ENCODE measurements around the gene NAXE.
"Not testable (repeated sequence)": the region's sequence is repeated elsewhere in the genome, so short reads cannot be mapped to it uniquely, and the experiment has no call there.

The NAXE gene

DNA sequence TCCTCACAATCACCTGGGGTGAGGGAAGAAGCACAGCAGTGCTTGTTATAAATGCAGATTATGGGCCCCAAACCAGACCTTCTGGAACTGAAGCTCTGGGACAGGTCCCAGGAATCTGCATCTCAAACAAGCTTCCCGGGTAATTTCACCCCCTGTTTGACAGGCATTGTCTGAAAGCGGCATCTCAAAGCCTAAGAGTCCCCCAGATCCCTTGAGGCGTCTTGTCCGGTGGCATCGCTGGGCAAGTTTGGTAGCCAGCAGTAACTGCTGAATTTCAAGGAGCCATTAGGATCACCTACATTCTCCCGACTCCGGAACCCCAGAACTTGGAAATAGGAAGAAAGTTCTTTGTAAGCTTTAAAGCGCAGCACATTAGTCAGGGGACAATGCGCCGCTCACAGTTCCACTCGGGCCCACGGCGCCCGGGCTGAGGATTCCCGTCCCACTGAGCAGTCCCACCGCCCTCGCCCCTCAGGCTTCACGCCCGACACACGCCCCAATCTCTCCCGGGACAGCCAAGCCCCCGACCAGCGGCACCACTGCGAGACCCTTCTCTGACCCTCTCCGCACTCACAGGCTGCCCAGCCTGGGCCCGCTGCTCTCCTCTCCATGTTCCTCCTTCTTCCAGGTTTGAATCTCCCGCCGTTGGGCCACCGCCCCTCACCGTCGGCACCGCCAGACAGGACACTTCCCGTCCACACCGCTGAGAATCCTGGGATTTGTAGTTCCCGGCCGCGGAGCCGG, 19.5 kb upstream of the NAXE start, which contains the start of gene IQGAP3:
Gene IQGAP3 (minus strand): TSS at position 647 of the 744 bp plus-strand sequence. CDS start 36 bp downstream, at position 611.
- peak; percentile 78 for DNase-seq

DNA sequence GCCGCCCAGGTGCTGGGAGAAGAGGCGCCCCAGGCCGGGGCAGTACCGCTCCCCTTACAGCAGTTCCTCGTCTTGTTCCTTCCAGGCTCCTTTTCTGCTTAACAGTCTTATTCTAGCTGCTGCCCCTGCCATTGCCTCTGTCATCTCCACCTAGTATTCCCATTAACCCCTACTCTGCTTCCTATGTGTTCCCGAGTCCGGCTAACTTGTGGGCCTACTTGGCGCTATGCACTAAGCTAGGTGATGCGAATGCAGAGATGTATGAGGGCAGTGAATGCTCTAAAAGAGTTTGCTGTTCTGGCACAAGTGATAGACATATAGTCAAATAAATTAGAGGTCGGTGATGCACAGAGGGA, 18.9 kb upstream of the NAXE start:
- DNase-seq: no peak

DNA sequence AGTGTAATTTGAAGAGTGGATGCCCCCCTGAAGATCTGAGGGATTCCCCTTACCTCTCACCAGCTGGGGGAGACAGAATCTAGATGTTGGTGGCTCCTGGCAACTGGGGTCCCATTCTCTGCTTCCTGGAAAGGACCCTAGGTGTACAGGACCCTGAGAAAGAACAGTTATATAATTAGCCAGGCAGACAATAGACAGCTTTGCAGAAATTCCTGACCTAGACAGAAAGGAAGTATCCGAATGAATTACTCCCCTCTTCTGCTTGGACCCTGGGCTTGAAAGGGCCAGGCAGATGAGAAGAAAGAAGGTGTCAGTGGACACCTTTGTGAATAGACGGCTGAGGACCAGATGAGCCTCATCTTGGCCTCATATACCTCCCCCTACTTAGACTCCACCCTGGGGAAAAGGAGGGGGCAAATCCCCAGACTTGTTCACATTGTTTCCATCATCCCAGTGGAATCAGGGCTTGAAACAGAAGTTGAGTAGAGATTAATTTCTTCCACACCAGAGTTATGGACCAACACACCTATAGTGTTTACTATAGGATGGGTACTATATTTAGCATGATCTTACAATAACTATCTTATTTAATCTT, 17.4 kb upstream of the NAXE start:
- DNase-seq: no peak

- DNase-seq: no peak
Observed at GRCh38 chr1:156577550-156577949, 14.0 kb upstream of the NAXE start.

- DNase-seq: no peak
Observed at GRCh38 chr1:156578055-156578454, 13.5 kb upstream of the NAXE start.

- no peak for DNase-seq
Observed at GRCh38 chr1:156579472-156579871, 12.1 kb upstream of the NAXE start, which contains the start of gene TTC24. Gene TTC24, plus strand, starts transcription at chr1:156579723. Its CDS starts 1,642 bp downstream, at chr1:156581365.

DNA sequence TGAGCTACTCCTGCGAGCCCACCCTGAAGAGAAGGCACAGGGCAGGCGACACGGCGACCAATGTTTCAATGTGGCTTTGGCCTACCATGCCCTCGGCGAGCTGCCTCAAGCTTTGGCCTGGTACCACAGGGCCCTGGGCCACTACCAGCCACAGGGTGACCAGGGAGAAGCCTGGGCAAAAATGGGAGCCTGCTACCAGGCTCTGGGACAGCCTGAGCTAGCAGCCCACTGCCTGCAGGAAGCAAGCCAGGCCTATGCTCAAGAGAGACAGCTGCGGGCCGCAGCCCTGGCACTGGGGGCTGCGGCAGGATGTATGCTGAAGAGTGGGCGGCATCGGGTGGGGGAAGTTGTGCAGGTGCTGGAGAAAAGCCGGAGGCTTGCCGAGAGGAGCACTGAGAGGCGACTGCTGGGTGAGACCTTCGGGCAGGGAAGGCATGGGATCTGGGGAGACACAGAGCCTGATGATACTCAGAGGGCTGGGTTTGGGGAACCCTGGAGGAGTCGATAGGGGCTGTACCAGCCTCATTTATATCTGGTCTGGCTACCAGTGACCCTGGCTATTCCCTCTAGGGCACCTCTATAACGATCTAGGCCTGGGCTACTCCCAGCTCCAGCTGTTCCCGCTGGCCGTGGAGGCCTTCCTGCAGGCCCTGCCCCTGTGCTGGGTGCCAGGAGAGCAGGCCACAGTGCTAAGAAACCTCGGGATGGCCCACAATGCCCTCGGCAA, 9.8 kb upstream of the NAXE start:
- DNase-seq: peak; percentile 57

DNA sequence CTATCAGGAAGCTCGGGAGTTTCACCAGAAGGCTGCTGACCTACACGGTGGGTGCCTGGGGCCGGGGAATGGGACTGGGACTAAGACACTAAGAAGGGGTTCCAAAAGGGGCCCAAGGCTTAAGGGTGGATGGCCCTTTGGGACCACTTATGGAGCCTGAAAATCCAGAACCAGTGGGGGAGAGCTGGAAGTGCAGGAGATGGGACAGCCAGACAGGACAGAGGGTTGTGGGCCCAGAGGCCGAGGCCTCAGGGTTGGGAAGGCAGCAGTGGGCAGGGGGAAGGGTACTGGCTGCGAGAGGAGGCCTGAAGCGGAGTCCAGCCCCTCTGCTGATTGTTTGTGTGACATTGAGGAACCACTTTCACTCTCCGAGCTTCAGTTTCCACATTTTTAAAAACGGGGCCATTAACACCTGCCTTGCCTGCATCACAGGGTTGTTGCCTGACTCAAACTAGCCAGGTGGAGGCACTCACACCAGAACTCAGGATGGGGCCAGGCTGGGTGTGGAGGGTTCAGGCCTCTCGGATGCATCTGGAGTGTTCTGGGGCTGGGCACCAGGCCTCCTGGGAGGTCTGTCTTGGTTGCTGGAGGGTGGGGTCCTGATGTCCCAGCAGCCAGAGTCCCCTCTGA, 9.1 kb upstream of the NAXE start:
- peak; percentile 27 for DNase-seq

DNA sequence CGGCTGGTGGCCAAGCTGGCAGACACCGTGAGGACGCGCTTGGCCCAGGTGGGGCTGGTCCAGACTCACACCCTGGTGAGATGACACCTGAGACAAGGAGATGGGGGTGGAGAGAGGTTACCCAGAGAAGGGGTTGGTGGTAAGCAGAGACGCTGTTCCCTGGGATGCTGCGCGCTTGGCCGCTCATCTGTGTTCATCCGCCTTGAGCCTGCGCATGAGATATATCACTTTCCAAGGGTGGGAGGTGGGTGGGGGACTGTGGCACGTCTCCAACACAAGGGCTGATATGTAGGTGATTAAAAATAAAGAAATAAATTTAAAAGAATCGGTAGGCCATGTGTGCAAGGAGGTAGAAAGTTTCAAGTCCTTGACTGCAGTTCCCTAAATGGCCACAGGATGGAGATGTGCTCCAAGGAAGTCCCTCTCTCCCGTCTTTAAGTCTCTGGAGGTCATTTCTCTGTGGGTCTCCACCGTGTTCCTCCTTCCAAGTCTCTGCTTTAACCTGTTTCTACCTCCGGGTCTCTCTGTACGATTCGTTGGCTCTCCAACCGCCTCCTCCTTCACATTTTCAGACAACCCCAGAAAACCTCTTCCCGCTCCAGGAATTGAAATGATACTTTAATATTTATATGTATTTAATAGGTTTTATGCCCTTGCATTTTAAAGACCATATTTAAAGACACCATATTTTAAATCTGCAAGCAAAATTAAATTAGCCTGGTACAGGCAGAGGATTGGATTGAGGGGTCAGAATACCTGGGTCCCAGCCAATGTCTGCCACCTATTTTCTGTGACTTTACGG, 7.6 kb upstream of the NAXE start:
- peak; percentile 85 for DNase-seq

DNA sequence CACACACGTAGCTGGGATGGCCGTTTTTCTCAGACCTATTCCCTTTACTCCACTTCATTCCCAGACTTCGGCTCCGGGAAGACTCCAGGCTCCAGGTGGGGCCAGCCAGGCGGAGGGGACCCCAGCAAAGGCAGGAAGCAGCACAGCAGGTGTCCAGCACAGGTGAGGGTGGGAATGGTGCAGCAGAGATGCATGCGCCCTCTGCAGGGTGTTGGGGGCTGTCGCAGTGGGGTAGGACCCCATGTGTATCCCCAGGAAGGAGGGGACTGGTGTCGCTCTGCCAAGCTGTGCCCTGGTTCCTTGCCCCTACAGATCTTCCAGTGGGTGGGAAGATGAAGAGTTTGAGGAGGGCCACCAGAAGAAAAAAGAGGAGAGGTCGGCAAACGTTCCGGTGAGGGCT, 6.8 kb upstream of the NAXE start:
- no peak for DNase-seq

DNA sequence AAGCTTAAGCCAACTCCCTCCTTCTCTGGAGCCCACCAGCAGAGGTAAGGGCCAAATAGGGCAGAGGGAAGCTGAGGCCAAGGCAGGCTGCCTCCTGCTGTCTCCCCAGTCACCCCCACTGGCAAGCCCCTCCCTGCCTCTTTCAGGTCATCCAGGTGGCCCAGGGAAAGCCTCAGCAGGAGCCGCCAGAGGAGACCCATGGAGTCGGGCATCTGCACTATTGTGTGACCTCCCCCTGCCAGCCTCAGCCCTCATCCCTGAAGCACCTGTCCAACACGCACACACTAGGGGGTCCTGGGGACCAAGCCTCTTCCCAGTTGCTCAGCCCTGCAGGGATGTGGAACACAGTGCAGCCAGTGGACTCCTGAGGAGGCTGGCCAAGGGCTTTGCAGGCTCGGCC, 5.3 kb upstream of the NAXE start:
- DNase-seq: no peak

- DNase-seq: no peak
Observed at GRCh38 chr1:156586892-156587477, 4.6 kb upstream of the NAXE start.

GRCh38 chr1:156587927-156588326, 3.6 kb upstream of the NAXE start:
- not testable (repeated sequence) for DNase-seq

- DNase-seq: no peak
Observed at GRCh38 chr1:156589546-156589945, 2.0 kb upstream of the NAXE start.

DNA sequence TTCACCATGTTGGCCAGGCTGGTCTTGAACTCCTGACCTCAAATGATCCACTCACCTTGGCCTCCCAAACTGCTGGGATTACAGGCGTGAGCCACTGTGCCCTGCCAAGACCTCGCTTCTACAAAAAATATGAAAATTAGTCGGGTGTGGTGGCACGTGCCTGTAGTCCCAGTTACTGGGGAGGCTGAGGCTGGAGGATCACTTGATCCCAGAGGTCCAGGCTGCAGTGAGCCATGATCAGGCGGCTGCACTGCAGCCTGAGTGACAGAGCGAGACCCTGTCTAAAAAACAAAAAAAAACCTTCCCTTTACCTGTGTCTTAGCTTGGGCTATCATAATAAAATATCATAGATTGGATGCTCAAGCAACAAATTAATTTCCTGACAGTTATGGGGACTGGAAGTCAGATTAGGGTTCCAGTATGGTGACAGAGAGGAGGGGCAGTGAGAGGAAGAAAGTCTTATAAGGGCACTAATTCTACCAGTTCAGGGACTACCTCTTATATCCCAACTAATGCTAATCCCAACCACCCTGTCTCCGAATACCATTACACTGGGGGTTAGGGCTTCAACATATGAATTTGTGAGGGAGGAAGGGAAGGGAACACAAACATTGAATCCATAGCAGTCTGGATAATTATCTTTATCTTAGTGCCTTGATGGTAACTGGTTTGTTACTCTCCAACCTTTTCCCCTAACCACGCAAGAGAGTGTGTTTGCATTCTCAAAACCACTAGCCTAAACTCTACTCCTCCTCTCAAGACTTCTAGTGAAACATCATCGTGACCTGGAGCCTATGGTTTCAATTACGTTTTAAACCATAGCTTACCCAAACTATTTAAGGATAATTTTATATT, 1.0 kb upstream of the NAXE start:
- no peak for DNase-seq

GRCh38 chr1:156591181-156591431, 470 bp upstream of the NAXE start:
- no peak for DNase-seq

- DNase-seq: no peak
Observed at GRCh38 chr1:156592158-156592909, 758 bp downstream of the NAXE start.

GRCh38 chr1:156592910-156593660, 1.5 kb downstream of the NAXE start:
- DNase-seq: no peak

DNA sequence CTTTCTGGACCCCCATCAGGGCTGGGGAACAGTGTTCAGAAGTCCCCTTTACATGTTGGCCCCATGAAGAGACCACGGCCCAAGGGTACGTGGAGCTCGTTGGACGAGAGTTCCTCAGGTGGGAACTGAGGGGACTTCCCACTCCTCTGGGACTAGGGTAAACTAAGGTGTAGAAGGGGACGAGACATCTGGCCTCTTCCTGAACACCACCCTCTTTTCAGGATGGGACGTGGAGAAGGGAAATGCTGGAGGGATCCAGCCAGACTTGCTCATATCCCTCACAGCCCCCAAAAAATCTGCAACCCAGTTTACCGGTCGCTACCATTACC, 2.0 kb downstream of the NAXE start:
- DNase-seq: no peak

- no peak for DNase-seq
Observed at GRCh38 chr1:156594190-156594589, 2.6 kb downstream of the NAXE start.

All from CD4-positive, alpha-beta T cell treated with Interleukin-17A for 4 hours (primary cell).